ENCODE measurements around the gene PRG3.

PRG3 gene

DNA sequence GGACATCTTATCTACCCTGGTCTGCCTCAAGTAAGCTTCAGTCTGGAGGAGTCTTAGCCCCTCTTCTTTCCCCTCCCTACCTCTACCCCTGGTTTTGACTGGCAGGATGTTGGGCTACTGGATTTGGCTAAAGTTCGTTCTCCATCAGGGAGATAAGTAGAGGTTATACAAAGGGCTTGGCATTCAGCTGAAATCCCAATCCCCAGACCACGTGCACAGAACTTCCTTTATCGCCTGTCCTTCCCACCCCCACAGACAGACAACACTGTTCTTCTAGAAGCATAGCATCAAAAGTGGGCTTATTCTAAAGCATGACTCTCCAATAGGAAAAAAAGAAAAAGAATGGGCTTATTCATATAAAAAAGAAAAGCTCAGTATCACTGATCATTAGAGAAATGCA, 7.8 kb downstream of the PRG3 start:
- Histone ChIP-seq H3K9me3 (ENCODE audit: control insufficient read depth, low read length) (no peaks in the 10 kb centered on the region), H2BK15ac (ENCODE audit: low read depth, poor library complexity, severe bottlenecking) (no peak overlapping the region), H3K79me1 (replicated peaks; ENCODE audit: low read length, poor library complexity, severe bottlenecking) (no peaks in the 10 kb centered on the region), H3K23ac (ENCODE audit: low read length in 2 of 2) (no peak overlapping the region), H2BK120ac (ENCODE audit: low read depth, low read length) (no peak overlapping the region), H4K8ac (ENCODE audit: low read length) (no peak overlapping the region), H3K9ac (ENCODE audit: low read length) (no peak overlapping the region), H2BK5ac (ENCODE audit: low read depth, low read length, poor library complexity, severe bottlenecking) (no peak overlapping the region), H2AFZ (ENCODE audit: low read depth, low read length) (no peak overlapping the region), H3K27me3 (ENCODE audit: control insufficient read depth in 1 of 2, insufficient read depth in 1 of 2, low read length in 2 of 2) (peaks cover 0 to 29% of the 10 kb centered on the region in 2 experiments), H4K91ac (ENCODE audit: low read length) (no peak overlapping the region), H2BK12ac (ENCODE audit: low read length in 2 of 2) (no peak overlapping the region), H3K36me3 (ENCODE audit: control insufficient read depth in 1 of 2, insufficient read depth in 2 of 2, low read depth in 1 of 2, low read length in 2 of 2) (no peaks in the 10 kb centered on the region), H3K27ac (ENCODE audit: low read length, poor library complexity, severe bottlenecking) (no peak overlapping the region), H2AK5ac (ENCODE audit: low read length, severe bottlenecking) (no peak overlapping the region), H3K14ac (ENCODE audit: low read length in 2 of 2) (no peak overlapping the region), H3K4me1 (ENCODE audit: control insufficient read depth, insufficient read depth, low read depth, low read length) (no peaks in the 10 kb centered on the region), H3K18ac (ENCODE audit: low read depth in 1 of 2, low read length in 2 of 2) (no peak overlapping the region), H3K4ac (ENCODE audit: low read depth in 1 of 2, low read length in 2 of 2) (no peak overlapping the region), H3K4me2 (ENCODE audit: low read length, poor library complexity, severe bottlenecking) (no peak overlapping the region), H3K4me3 (ENCODE audit: insufficient read depth in 1 of 2, low read depth in 1 of 2, low read length in 2 of 2) (no peak overlapping the region)
- WGBS: no CpG with 5 or more reads among the region's 3 CpGs
- no peak for DNase-seq

DNA sequence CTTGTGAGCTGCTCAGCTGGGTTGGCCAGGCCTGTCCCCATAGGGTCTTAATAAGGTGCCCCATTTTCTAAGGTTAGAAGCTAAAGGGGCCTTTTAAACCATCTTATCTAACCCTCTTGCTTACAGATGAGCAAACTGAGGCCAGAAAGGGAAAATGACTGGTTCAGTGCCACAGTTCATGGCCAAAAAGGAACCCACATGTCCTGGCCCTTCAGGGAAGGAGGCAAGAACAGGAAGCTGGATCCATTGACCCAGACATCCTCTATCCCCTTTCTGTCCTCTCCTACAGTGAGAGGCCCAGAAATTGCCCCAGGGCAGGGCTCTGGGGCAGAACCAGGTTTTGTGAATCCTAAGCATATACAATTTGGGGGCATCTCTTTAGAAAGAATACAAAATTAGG, 10.0 kb downstream of the PRG3 start:
- H2AK5ac ChIP-seq (ENCODE audit: low read length, severe bottlenecking): no peak overlapping the region
- no peak overlapping the region for H3K23ac ChIP-seq (ENCODE audit: low read length in 2 of 2)
- H3K9ac ChIP-seq (ENCODE audit: low read length): no peak overlapping the region
- no peak overlapping the region for H3K4me2 ChIP-seq (ENCODE audit: low read length, poor library complexity, severe bottlenecking)
- DNase-seq: no peak
- H2BK12ac ChIP-seq (ENCODE audit: low read length in 2 of 2): no peak overlapping the region
- H3K4me3 ChIP-seq (ENCODE audit: insufficient read depth in 1 of 2, low read depth in 1 of 2, low read length in 2 of 2): no peak overlapping the region
- H3K4me1 ChIP-seq (ENCODE audit: control insufficient read depth, insufficient read depth, low read depth, low read length): no peaks in the 10 kb centered on the region
- H2BK120ac ChIP-seq (ENCODE audit: low read depth, low read length): no peak overlapping the region
- H3K27ac ChIP-seq (ENCODE audit: low read length, poor library complexity, severe bottlenecking): no peak overlapping the region
- peaks cover 0 to 25% of the 10 kb centered on the region in 2 experiments for H3K27me3 ChIP-seq (ENCODE audit: control insufficient read depth in 1 of 2, insufficient read depth in 1 of 2, low read length in 2 of 2)
- no peaks in the 10 kb centered on the region for H3K9me3 ChIP-seq (ENCODE audit: control insufficient read depth, low read length)
- H4K8ac ChIP-seq (ENCODE audit: low read length): no peak overlapping the region
- H3K36me3 ChIP-seq (ENCODE audit: control insufficient read depth in 1 of 2, insufficient read depth in 2 of 2, low read depth in 1 of 2, low read length in 2 of 2): no peaks in the 10 kb centered on the region
- H3K4ac ChIP-seq (ENCODE audit: low read depth in 1 of 2, low read length in 2 of 2): no peak overlapping the region
- no peak overlapping the region for H3K18ac ChIP-seq (ENCODE audit: low read depth in 1 of 2, low read length in 2 of 2)
- H3K14ac ChIP-seq (ENCODE audit: low read length in 2 of 2): no peak overlapping the region
- no peak overlapping the region for H2BK5ac ChIP-seq (ENCODE audit: low read depth, low read length, poor library complexity, severe bottlenecking)
- H3K79me1 ChIP-seq (replicated peaks; ENCODE audit: low read length, poor library complexity, severe bottlenecking): no peaks in the 10 kb centered on the region
- no peak overlapping the region for H4K91ac ChIP-seq (ENCODE audit: low read length)
- H2BK15ac ChIP-seq (ENCODE audit: low read depth, poor library complexity, severe bottlenecking): no peak overlapping the region
- no peak overlapping the region for H2AFZ ChIP-seq (ENCODE audit: low read depth, low read length)

DNA sequence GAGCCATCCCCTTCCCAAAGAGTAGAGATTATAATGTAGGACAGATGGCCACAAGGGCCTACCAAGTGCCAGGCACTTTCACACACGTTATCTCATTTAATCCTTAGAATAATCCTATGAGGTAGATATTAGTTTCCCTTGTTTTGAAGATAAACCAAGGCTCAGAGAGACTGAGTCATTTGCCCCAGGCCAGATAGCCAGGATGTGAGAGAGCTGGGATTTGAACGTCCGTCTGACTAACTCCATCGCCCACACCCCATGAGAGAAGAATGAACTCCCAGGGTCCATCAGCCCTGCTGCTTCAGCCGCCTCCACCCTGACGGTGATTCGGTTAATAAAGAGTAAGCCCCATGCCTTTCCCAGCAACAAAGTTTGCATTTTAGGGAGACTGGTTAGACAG, 10.7 kb downstream of the PRG3 start:
- 80% methylated on average over 5 of the region's 7 CpGs for WGBS
- Histone ChIP-seq H2BK15ac (ENCODE audit: low read depth, poor library complexity, severe bottlenecking) (no peak overlapping the region), H3K27me3 (ENCODE audit: control insufficient read depth in 1 of 2, insufficient read depth in 1 of 2, low read length in 2 of 2) (peaks cover 0 to 31% of the 10 kb centered on the region in 2 experiments), H4K91ac (ENCODE audit: low read length) (no peak overlapping the region), H3K9ac (ENCODE audit: low read length) (no peak overlapping the region), H2AFZ (ENCODE audit: low read depth, low read length) (no peak overlapping the region), H3K36me3 (ENCODE audit: control insufficient read depth in 1 of 2, insufficient read depth in 2 of 2, low read depth in 1 of 2, low read length in 2 of 2) (no peaks in the 10 kb centered on the region), H3K18ac (ENCODE audit: low read depth in 1 of 2, low read length in 2 of 2) (no peak overlapping the region), H2BK5ac (ENCODE audit: low read depth, low read length, poor library complexity, severe bottlenecking) (no peak overlapping the region), H3K4me2 (ENCODE audit: low read length, poor library complexity, severe bottlenecking) (no peak overlapping the region), H3K79me1 (replicated peaks; ENCODE audit: low read length, poor library complexity, severe bottlenecking) (no peaks in the 10 kb centered on the region), H3K4ac (ENCODE audit: low read depth in 1 of 2, low read length in 2 of 2) (no peak overlapping the region), H2BK120ac (ENCODE audit: low read depth, low read length) (no peak overlapping the region), H3K14ac (ENCODE audit: low read length in 2 of 2) (no peak overlapping the region), H3K4me3 (ENCODE audit: insufficient read depth in 1 of 2, low read depth in 1 of 2, low read length in 2 of 2) (no peak overlapping the region), H2AK5ac (ENCODE audit: low read length, severe bottlenecking) (no peak overlapping the region), H3K27ac (ENCODE audit: low read length, poor library complexity, severe bottlenecking) (no peak overlapping the region), H3K4me1 (ENCODE audit: control insufficient read depth, insufficient read depth, low read depth, low read length) (no peaks in the 10 kb centered on the region), H4K8ac (ENCODE audit: low read length) (no peak overlapping the region), H3K9me3 (ENCODE audit: control insufficient read depth, low read length) (no peaks in the 10 kb centered on the region), H2BK12ac (ENCODE audit: low read length in 2 of 2) (no peak overlapping the region), H3K23ac (ENCODE audit: low read length in 2 of 2) (no peak overlapping the region)
- DNase-seq: no peak

DNA sequence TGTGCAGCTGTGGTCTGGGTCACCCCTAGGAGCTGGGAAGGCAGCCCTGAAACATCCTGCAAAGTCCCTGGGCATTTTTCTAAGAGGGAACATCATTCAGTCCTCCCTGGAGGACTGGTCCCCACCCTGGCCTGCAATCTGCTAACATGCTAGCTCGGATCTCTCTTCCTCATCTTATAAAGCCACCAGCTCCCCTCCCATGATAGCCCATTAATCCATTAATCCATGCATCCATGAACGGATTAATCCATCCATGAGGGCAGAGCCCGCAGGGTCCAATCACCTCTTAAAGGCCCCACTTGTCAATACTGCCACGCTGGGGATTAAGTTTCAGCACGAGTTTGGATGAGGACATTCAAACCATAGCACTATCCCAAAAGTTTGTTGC, 12.1 kb downstream of the PRG3 start:
- Histone ChIP-seq H3K27me3 (ENCODE audit: control insufficient read depth in 1 of 2, insufficient read depth in 1 of 2, low read length in 2 of 2) (peaks cover 5 to 43% of the 10 kb centered on the region in 2 experiments), H3K4me2 (ENCODE audit: low read length, poor library complexity, severe bottlenecking) (no peak overlapping the region), H2BK12ac (ENCODE audit: low read length in 2 of 2) (no peak overlapping the region), H2AK5ac (ENCODE audit: low read length, severe bottlenecking) (no peak overlapping the region), H2BK120ac (ENCODE audit: low read depth, low read length) (no peak overlapping the region), H3K23ac (ENCODE audit: low read length in 2 of 2) (no peak overlapping the region), H2BK15ac (ENCODE audit: low read depth, poor library complexity, severe bottlenecking) (no peak overlapping the region), H4K8ac (ENCODE audit: low read length) (no peak overlapping the region), H4K91ac (ENCODE audit: low read length) (no peak overlapping the region), H3K79me1 (replicated peaks; ENCODE audit: low read length, poor library complexity, severe bottlenecking) (no peaks in the 10 kb centered on the region), H3K4ac (ENCODE audit: low read depth in 1 of 2, low read length in 2 of 2) (no peak overlapping the region), H3K4me3 (ENCODE audit: insufficient read depth in 1 of 2, low read depth in 1 of 2, low read length in 2 of 2) (no peak overlapping the region), H3K9me3 (ENCODE audit: control insufficient read depth, low read length) (no peaks in the 10 kb centered on the region), H2BK5ac (ENCODE audit: low read depth, low read length, poor library complexity, severe bottlenecking) (no peak overlapping the region), H3K27ac (ENCODE audit: low read length, poor library complexity, severe bottlenecking) (no peak overlapping the region), H2AFZ (ENCODE audit: low read depth, low read length) (no peak overlapping the region), H3K18ac (ENCODE audit: low read depth in 1 of 2, low read length in 2 of 2) (no peak overlapping the region), H3K9ac (ENCODE audit: low read length) (no peak overlapping the region), H3K14ac (ENCODE audit: low read length in 2 of 2) (no peak overlapping the region), H3K4me1 (ENCODE audit: control insufficient read depth, insufficient read depth, low read depth, low read length) (no peaks in the 10 kb centered on the region), H3K36me3 (ENCODE audit: control insufficient read depth in 1 of 2, insufficient read depth in 2 of 2, low read depth in 1 of 2, low read length in 2 of 2) (no peaks in the 10 kb centered on the region)
- DNase-seq: no peak
- 74% methylated on average over 5 of the region's 5 CpGs for WGBS
